NT2/D1 (cell line): ENCODE data around the gene PIK3C2A.

Source experiments
- SUZ12 ChIP-seq: IDR thresholded peaks from 2 replicates; pipeline ENCODE4 v1.6.1; 2011; ENCODE audit not compliant: insufficient read length, insufficient read depth; ENCODE audit errors: extremely low read depth
- ZNF274 ChIP-seq: IDR thresholded peaks from 2 replicates; pipeline ENCODE4 v1.6.1; 2011; ENCODE audit warnings: mild to moderate bottlenecking, low read depth, low read length

DNA sequence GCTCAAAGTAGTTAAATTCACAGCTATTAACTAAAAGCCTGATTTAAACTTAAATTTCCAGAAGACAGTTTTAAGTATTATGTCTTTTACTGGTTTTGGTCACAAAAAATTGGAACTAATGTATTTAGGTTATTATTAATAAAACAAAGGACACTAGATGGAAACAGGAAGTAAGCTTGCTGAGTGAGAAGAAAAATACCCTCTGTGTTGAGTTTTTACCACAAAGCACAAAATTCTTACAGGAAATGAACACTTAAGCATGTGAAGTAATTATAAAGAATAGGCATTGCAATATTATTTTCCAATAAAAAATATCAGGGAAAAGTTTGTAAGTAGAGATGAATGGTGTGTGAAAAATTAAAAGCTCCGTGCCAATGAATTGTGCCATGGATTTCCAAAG is 46.3 kb downstream of the PIK3C2A start:
- TF ChIP-seq ZNF274 = no peak
- TF ChIP-seq SUZ12 = no peak
